ENCODE data around the gene PLCD3.
"Not testable (repeated sequence)": the region's sequence is repeated elsewhere in the genome, so short reads cannot be mapped to it uniquely, and the experiment has no call there.

Gene PLCD3

GRCh38 chr17:45132572-45133463 is 503 bp upstream of the PLCD3 start:
- peak; percentile 61 to 75 for DNase-seq

- DNase-seq: peak in 1 of 2 experiments; percentile 26
These were observed 547 bp downstream of the PLCD3 start for GRCh38 chr17:45131616-45132319.

- no peak for DNase-seq
These were observed 1.4 kb downstream of the PLCD3 start for GRCh38 chr17:45130681-45131615.

GRCh38 chr17:45129940-45130680 is 2.2 kb downstream of the PLCD3 start:
- peak in 1 of 2 experiments; percentile 39 for DNase-seq

DNA sequence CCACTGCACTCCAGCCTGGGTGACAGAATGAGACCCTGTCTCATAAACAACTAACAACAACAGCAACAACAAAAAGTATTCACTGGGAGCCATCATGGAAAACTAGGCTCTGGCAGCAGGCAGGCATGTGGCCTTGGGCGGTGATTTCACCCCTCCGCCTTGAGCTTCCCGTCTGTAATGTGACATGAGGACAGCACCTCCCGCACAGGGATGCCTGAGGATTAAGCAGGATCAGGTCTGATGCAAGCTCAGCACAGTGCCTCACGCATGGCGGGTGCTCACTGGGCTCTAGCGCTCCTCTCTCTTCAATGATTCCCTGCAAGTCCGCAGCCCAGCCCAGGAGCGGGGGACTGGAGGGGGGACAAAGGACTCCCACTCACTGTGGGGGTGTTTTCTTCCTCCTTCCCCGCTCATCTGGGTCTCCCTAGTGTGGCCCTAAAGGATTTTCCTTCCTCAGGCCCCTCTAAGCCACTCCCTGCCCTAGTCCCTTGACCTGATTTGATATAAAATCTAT is 2.8 kb downstream of the PLCD3 start:
- no peak for DNase-seq

- no peak for DNase-seq
These were observed 3.3 kb downstream of the PLCD3 start for GRCh38 chr17:45128989-45129388.

GRCh38 chr17:45128331-45128730 is 4.0 kb downstream of the PLCD3 start:
- no peak for DNase-seq

DNA sequence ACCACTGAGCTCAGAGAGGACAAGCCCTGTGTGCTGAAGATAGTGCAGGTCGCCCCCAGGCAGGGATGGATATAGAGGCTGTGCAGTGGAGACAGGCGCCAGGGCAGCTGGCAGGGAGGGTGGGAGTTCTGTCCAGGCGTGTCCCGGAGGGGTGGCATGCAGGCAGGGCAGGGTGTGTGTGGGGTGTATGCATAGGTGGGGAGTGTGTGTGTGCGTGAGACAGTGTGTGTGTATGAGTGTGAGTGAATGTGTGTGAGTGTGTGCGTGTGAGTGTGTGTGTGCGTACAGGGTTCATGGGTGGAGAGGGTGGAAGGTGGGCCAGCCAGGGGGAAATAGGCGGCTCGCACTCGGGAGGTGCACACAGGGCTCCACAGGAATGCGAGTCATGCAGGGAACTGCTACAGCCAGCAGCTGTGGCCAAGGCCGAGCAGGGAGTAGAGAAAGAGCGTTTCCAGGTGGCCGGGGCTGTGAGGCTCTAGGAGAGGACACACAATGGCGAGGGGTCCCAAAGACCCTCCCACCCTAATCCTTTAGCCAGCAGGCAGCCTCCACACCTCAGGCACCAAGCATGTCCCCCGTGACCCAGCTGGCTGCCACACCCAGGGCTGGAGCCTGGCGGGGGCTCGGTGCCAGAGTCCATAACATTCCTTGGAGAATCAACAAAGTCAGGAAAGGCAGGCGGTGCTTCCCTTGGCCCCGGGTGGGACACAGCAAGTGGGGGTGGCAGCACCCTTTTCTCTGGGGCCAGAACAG is 4.6 kb downstream of the PLCD3 start:
- DNase-seq: peak in 1 of 2 experiments; percentile 45

DNA sequence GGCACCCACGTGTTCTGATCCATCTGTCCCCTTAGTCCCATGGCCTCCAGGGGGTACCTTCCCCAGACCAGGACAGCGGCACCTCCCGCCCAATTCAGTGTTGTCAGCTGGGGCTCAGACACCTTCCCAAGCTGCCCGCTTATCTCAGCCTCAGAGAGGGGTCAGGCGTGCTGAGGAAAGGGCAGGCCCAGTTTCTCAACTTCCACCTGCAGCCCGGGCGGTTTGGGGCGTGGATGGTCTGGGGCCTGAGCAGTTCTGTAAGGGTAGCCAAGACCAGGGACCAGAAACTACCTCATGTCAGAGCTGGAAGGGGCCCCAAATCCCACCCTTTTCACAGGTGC is 5.1 kb downstream of the PLCD3 start:
- no peak for DNase-seq

GRCh38 chr17:45125509-45125908 is 6.8 kb downstream of the PLCD3 start:
- DNase-seq: no peak

DNA sequence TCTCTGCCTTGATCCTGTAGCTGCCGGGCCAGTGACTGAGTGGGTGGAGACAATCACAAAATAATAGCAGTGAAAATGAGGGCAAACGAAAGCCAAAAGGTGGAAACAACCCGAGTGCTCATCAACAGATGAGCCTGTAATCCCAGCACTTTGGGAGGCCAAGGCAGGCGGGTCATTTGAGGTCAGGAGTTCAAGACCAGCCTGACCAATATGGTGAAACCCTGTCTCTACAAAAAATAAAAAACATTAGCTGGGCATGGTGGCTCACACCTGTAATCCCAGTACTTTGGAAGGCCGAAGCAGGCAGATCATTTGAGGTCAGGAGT is 7.6 kb downstream of the PLCD3 start:
- not testable (repeated sequence) for DNase-seq

- DNase-seq: peak; percentile 75 to 85
These were observed 8.2 kb downstream of the PLCD3 start for GRCh38 chr17:45123930-45124796.

- no peak for DNase-seq
These were observed 9.1 kb downstream of the PLCD3 start for GRCh38 chr17:45123076-45123770.

DNA sequence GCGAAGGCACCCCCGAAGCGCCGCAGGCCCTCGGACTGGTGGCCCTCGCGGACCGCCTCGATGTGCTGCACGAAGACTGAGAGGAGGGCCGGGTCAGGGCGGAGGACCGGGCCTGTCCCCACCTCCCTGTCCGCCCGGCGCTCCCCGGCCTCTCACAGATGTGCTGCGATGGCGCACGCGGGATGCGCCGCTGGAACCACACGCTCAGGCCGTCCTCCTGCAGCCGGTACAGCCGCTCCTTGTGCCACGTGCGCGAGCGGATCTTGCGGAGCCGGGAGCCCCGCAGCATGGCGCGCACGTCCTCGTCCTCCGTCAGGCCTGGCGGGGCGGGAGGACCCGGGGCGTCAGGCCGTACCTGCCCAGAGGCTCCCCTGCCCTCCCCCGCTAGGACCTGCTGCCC is 11.3 kb downstream of the PLCD3 start:
- no peak for DNase-seq

- DNase-seq: no peak
These were observed 11.8 kb downstream of the PLCD3 start for GRCh38 chr17:45120558-45120957.

DNA sequence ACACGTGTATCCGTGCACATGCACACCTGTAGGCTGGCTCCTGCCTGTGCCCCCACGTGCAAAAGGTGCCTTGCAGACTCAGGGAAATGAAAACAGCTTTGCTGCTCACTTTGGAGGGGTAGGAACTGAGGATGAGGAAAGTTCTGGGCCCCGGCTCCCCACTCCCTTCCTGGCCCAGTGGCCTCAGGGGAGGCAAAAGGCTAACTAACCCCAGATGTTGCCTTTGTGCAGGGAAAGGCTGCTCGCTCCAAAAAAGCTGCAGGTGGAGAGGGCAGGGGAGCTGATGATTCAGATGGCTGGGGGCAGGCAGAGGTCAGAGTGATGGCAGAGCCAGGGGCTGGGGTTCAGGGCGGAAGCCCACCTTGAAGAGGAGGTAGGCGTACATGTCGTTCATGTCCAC is 12.4 kb downstream of the PLCD3 start:
- DNase-seq: no peak

- no peak for DNase-seq
These were observed 13.6 kb downstream of the PLCD3 start for GRCh38 chr17:45118691-45119090.

- DNase-seq: no peak
These were observed 14.3 kb downstream of the PLCD3 start for GRCh38 chr17:45117848-45118646.

DNA sequence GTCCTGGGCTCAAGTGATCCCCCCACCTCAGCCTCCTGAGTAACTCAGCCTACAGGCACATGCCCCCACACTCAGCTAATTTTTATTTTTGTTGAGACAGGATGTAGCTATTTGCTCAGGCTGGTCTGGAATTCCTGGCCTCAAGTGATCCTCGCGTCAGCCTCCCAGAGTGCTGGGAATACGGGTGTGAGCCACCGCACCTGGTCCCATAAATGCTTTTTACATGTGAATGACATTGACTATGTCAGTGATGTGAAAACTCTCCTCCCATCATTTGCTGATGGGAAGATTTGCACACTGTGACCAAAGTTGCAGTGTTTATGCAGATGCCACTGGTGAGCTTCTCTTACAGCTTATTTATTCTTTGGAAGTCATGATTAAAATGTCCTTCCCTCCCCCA is 15.0 kb downstream of the PLCD3 start:
- DNase-seq: no peak
